ENCODE measurements around the gene KDF1. TPM values are rescaled to one million over a fixed set of nuclear protein-coding genes. Genes with fewer than 3 reads are reported as not detected.

Gene KDF1
- total and polyA plus RNA-seq, 2 of the 13 experiments (the other 11 are each of a cell fraction or from before 2014, with no cell fraction given) = 1.9 to 4.9 TPM

- TF ChIP-seq MLXIP (CRISPR knock-in tag; IDR thresholded peaks at IDR 0.05; ENCODE audit: borderline replicate concordance) = no peak
- TF ChIP-seq ZNF136 (CRISPR knock-in tag; IDR thresholded peaks at IDR 0.05; ENCODE audit: low read depth) = no peak
- TF ChIP-seq, protein P1, sequence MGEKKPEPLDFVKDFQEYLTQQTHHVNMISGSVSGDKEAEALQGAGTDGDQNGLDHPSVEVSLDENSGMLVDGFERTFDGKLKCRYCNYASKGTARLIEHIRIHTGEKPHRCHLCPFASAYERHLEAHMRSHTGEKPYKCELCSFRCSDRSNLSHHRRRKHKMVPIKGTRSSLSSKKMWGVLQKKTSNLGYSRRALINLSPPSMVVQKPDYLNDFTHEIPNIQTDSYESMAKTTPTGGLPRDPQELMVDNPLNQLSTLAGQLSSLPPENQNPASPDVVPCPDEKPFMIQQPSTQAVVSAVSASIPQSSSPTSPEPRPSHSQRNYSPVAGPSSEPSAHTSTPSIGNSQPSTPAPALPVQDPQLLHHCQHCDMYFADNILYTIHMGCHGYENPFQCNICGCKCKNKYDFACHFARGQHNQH (CRISPR knock-in tag; IDR thresholded peaks at IDR 0.05) = no peak
- no peak for TF ChIP-seq ZNF232 (CRISPR knock-in tag; IDR thresholded peaks at IDR 0.05; ENCODE audit: borderline replicate concordance)
- TF ChIP-seq ZNF44 (CRISPR knock-in tag; IDR thresholded peaks at IDR 0.05) = no peak
Observed at GRCh38 chr1:26953374-26953773, 6.9 kb downstream of the KDF1 start (continued).

GRCh38 chr1:26951821-26952497 lies 8.3 kb downstream of the KDF1 start:
- no peak overlapping the region for H3K4me3 ChIP-seq (replicated peaks in 1 of 3; ENCODE audit: insufficient read depth in 1 of 3, low read depth in 2 of 3, low read length in 3 of 3)
- TF ChIP-seq GATAD2A (CRISPR knock-in tag; IDR thresholded peaks at IDR 0.05) (no peak), SALL1 (CRISPR knock-in tag; IDR thresholded peaks at IDR 0.05) (no peak), IRX3 (CRISPR knock-in tag; IDR thresholded peaks at IDR 0.05; ENCODE audit: borderline replicate concordance, low read depth) (no peak), ZNF296 (CRISPR knock-in tag; conservative IDR thresholded peaks at IDR 0.05) (no peak)
- TF ChIP-seq, protein P2, sequence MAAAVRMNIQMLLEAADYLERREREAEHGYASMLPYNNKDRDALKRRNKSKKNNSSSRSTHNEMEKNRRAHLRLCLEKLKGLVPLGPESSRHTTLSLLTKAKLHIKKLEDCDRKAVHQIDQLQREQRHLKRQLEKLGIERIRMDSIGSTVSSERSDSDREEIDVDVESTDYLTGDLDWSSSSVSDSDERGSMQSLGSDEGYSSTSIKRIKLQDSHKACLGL (CRISPR knock-in tag; IDR thresholded peaks at IDR 0.05) = no peak
- TF ChIP-seq, protein P3, sequence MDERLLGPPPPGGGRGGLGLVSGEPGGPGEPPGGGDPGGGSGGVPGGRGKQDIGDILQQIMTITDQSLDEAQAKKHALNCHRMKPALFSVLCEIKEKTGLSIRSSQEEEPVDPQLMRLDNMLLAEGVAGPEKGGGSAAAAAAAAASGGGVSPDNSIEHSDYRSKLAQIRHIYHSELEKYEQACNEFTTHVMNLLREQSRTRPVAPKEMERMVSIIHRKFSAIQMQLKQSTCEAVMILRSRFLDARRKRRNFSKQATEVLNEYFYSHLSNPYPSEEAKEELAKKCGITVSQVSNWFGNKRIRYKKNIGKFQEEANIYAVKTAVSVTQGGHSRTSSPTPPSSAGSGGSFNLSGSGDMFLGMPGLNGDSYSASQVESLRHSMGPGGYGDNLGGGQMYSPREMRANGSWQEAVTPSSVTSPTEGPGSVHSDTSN (CRISPR knock-in tag; IDR thresholded peaks at IDR 0.05) = no peak
- TF ChIP-seq, protein P4, sequence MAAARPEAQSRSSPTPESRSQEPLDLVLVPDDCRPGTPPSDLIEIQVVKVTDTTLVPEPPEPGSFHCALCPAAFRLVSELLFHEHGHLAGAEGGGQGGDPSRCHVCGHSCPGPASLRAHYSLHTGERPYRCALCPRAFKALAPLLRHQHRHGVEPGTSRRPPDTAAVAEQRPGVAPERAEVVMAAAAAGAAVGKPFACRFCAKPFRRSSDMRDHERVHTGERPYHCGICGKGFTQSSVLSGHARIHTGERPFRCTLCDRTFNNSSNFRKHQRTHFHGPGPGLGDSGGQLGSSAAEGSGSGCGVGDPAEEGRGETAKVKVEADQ (CRISPR knock-in tag; IDR thresholded peaks at IDR 0.05; ENCODE audit: borderline replicate concordance) = no peak
- TF ChIP-seq, protein P5, sequence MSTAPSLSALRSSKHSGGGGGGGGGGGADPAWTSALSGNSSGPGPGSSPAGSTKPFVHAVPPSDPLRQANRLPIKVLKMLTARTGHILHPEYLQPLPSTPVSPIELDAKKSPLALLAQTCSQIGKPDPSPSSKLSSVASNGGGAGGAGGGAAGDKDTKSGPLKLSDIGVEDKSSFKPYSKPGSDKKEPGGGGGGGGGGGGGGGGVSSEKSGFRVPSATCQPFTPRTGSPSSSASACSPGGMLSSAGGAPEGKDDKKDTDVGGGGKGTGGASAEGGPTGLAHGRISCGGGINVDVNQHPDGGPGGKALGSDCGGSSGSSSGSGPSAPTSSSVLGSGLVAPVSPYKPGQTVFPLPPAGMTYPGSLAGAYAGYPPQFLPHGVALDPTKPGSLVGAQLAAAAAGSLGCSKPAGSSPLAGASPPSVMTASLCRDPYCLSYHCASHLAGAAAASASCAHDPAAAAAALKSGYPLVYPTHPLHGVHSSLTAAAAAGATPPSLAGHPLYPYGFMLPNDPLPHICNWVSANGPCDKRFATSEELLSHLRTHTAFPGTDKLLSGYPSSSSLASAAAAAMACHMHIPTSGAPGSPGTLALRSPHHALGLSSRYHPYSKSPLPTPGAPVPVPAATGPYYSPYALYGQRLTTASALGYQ (CRISPR knock-in tag; IDR thresholded peaks at IDR 0.05) = no peak
- WGBS (ENCODE audit: low lambda C conversion rate) = 96% methylated on average over 5 of the region's 24 CpGs
- H4K20me1 ChIP-seq (ENCODE audit: insufficient read depth, low read length) = no peaks in the 10 kb centered on the region
- no peak overlapping the region for H2AFZ ChIP-seq (ENCODE audit: low read length)
- ATAC-seq (no peak), DNase-seq (ENCODE audit: low spot score) (no peak), FAIRE-seq (no peak)
- no peaks in the 10 kb centered on the region for H3K27me3 ChIP-seq (ENCODE audit: control insufficient read depth in 1 of 2, insufficient read depth in 2 of 2, low read length in 2 of 2)
- in situ Hi-C loops (cut with HindIII; ENCODE audit: extremely low pct_ligation_motif_present, low pct_unique_long_range_greater_than_20kb) = no loop called here
- BruUV-seq (replicated peaks) = no TSS peak
- no peaks in the 10 kb centered on the region; a peak in 2 of 5 replicates for H3K36me3 ChIP-seq (replicated peaks in 1 of 2; ENCODE audit: control insufficient read depth in 1 of 2, insufficient read depth in 2 of 2, low read length in 2 of 2)
- CTCF ChIA-PET (ENCODE audit: low intra/inter-chr PET ratio, low total read pairs) = no interaction called here
- intact Hi-C loops (cut with micrococcal nuclease; ENCODE audit: unreplicated experiment) = no loop called here
- no peak overlapping the region for H3K4me2 ChIP-seq (ENCODE audit: low read depth, low read length)
- peaks cover 44% of the 10 kb centered on the region for H3K4me1 ChIP-seq (ENCODE audit: insufficient read depth, low read length)
- no peaks in the 10 kb centered on the region for H3K9me3 ChIP-seq (ENCODE audit: low read length)
- no peak overlapping the region for H3K27ac ChIP-seq (ENCODE audit: extremely low read length, insufficient read depth, low read length)
- H3K79me2 ChIP-seq (ENCODE audit: insufficient read depth, low read length) = no peaks in the 10 kb centered on the region
- no peak overlapping the region for H3K9ac ChIP-seq (ENCODE audit: insufficient read depth, low read depth, low read length)
- POLR2A ChIA-PET = no interaction called here
